NCI-H1436 treated with DMSO at 0.1 percent for 48 hours (cell line): Measurements from ENCODE around the gene CCNL2.
"Not testable (repeated sequence)": the region's sequence is repeated elsewhere in the genome, so short reads cannot be mapped to it uniquely, and the experiment has no call there.

ENCODE experiments used
- DNase-seq: peaks from one replicate; lab custom pipeline; 2025; lab: John Stamatoyannopoulos, UW

The CCNL2 gene

GRCh38 chr1:1399187-1399871 is at the start of gene CCNL2:
TSS of gene CCNL2 (minus strand) at chr1:1399335. CDS start at chr1:1399306, 29 bp downstream.
- peak; percentile 85 for DNase-seq

- DNase-seq, result not testable (repeated sequence)
Measured at GRCh38 chr1:1446631-1447030, 47.5 kb upstream of the CCNL2 start.

- DNase-seq, result no peak
Measured at GRCh38 chr1:1442069-1442770, 43.1 kb upstream of the CCNL2 start.

GRCh38 chr1:1441002-1441888 is 42.1 kb upstream of the CCNL2 start:
- no peak for DNase-seq

- no peak for DNase-seq
Measured at GRCh38 chr1:1440262-1441001, 41.3 kb upstream of the CCNL2 start.

- no peak for DNase-seq
Measured at GRCh38 chr1:1439546-1440261, 40.6 kb upstream of the CCNL2 start.

GRCh38 chr1:1438531-1439381 is 39.6 kb upstream of the CCNL2 start:
- no peak for DNase-seq

GRCh38 chr1:1437904-1438376 is 38.8 kb upstream of the CCNL2 start:
- no peak for DNase-seq

- no peak for DNase-seq
Measured at GRCh38 chr1:1437033-1437903, 38.1 kb upstream of the CCNL2 start.

GRCh38 chr1:1436630-1437032 is 37.5 kb upstream of the CCNL2 start:
- no peak for DNase-seq

GRCh38 chr1:1435911-1436629 is 36.9 kb upstream of the CCNL2 start:
- no peak for DNase-seq

- no peak for DNase-seq
Measured at GRCh38 chr1:1435106-1435903, 36.2 kb upstream of the CCNL2 start, which contains the start of gene VWA1. TSS of gene VWA1 (plus strand) at chr1:1435690. CDS start at chr1:1435749, 59 bp downstream.

GRCh38 chr1:1434824-1435105 is 35.6 kb upstream of the CCNL2 start:
- no peak for DNase-seq

GRCh38 chr1:1434131-1434823 is 35.1 kb upstream of the CCNL2 start:
- DNase-seq, result no peak

GRCh38 chr1:1433804-1434130 is 34.6 kb upstream of the CCNL2 start:
- DNase-seq, result no peak

GRCh38 chr1:1432951-1433803 is 34.0 kb upstream of the CCNL2 start:
- no peak for DNase-seq
